ENCODE measurements around the gene TPRA1.

DNA sequence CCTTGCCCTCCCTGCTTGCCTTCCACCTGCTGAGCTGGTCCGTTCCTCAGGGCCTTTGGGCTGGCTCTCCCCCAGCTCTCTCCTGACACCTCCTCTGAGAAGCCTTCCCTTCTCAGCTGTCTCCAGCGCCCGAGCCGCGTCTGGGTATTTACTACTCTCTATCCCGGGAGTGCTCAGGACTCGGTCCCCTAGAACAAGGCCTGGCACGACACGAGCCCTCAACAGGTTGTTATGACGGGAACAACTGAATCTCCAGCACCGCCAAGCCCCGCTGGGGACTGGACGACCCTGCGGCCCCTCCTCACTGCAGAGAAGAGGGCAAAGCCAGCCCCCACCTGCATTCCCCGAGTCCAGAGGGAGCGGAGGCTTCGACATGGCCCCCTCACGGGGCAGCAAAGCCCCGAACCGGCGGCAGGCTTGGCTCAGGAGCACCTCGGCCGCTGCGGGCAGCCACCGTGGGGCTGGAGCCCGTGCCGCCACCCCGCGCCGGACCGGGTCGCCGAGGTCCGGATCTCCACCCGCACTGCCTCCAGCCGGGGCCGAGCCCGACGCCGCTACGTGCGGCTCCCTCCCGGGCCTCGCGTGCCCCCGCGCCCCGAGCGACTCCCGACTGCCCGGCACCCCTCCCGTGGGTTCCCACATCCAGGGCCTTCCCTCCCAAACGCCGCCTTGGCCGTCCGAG is 792 bp downstream of the TPRA1 start:
- TF ChIP-seq, protein P1, sequence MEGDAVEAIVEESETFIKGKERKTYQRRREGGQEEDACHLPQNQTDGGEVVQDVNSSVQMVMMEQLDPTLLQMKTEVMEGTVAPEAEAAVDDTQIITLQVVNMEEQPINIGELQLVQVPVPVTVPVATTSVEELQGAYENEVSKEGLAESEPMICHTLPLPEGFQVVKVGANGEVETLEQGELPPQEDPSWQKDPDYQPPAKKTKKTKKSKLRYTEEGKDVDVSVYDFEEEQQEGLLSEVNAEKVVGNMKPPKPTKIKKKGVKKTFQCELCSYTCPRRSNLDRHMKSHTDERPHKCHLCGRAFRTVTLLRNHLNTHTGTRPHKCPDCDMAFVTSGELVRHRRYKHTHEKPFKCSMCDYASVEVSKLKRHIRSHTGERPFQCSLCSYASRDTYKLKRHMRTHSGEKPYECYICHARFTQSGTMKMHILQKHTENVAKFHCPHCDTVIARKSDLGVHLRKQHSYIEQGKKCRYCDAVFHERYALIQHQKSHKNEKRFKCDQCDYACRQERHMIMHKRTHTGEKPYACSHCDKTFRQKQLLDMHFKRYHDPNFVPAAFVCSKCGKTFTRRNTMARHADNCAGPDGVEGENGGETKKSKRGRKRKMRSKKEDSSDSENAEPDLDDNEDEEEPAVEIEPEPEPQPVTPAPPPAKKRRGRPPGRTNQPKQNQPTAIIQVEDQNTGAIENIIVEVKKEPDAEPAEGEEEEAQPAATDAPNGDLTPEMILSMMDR (IDR thresholded peaks at IDR 0.05), result no peak
- no peak for TF ChIP-seq POLR2A (IDR thresholded peaks at IDR 0.05)

Measured in testis (tissue), 2 donors.